SH-SY5Y (cell line): ENCODE data around the gene MYOM3.

Experiments
- GATA2 ChIP-seq: IDR thresholded peaks from 2 replicates; pipeline ENCODE4 v1.6.1; 2011; ENCODE audit warnings: mild to moderate bottlenecking, low read depth, low read length
- GATA3 ChIP-seq: IDR thresholded peaks from 2 replicates; pipeline ENCODE4 v1.6.1; 2011; ENCODE audit warnings: low read depth, mild to moderate bottlenecking, low read length, moderate library complexity

MYOM3 gene

GRCh38 chr1:24098943-24099638 lies 12.8 kb downstream of the MYOM3 start:
- TF ChIP-seq GATA3 (no peak), GATA2 (no peak)

- TF ChIP-seq GATA2 (no peak), GATA3 (no peak)
These were observed 13.8 kb downstream of the MYOM3 start for GRCh38 chr1:24098102-24098501.

GRCh38 chr1:24097663-24098062 lies 14.3 kb downstream of the MYOM3 start:
- TF ChIP-seq GATA2, result no peak
- no peak for TF ChIP-seq GATA3

GRCh38 chr1:24096739-24097103 lies 15.2 kb downstream of the MYOM3 start:
- no peak for TF ChIP-seq GATA2
- no peak for TF ChIP-seq GATA3

GRCh38 chr1:24096009-24096738 lies 15.8 kb downstream of the MYOM3 start:
- TF ChIP-seq GATA3 (no peak), GATA2 (no peak)

GRCh38 chr1:24095140-24095859 lies 16.6 kb downstream of the MYOM3 start:
- TF ChIP-seq GATA2, result no peak
- no peak for TF ChIP-seq GATA3

GRCh38 chr1:24094554-24094953 lies 17.4 kb downstream of the MYOM3 start:
- TF ChIP-seq GATA3 (no peak), GATA2 (no peak)

- TF ChIP-seq GATA3 (no peak), GATA2 (no peak)
These were observed 18.2 kb downstream of the MYOM3 start for GRCh38 chr1:24093732-24094131.

GRCh38 chr1:24092979-24093378 lies 19.0 kb downstream of the MYOM3 start:
- TF ChIP-seq GATA3 (no peak), GATA2 (no peak)

- TF ChIP-seq GATA3 (no peak), GATA2 (no peak)
These were observed 19.9 kb downstream of the MYOM3 start for GRCh38 chr1:24091971-24092482.

- TF ChIP-seq GATA3 (no peak), GATA2 (no peak)
These were observed 21.2 kb downstream of the MYOM3 start for GRCh38 chr1:24090736-24091135.

- TF ChIP-seq GATA3 (no peak), GATA2 (no peak)
These were observed 22.0 kb downstream of the MYOM3 start for GRCh38 chr1:24089743-24090555.

- TF ChIP-seq GATA2 (no peak), GATA3 (no peak)
These were observed 22.8 kb downstream of the MYOM3 start for GRCh38 chr1:24089027-24089742.
